ENCODE data around the gene ATP8B4. TPM values are rescaled to one million over a fixed set of nuclear protein-coding genes. Genes with fewer than 3 reads are reported as not detected.

The ATP8B4 gene
- total and polyA plus RNA-seq, 10 of the 15 experiments (the other 5 are each of a cell fraction or from before 2014, with no cell fraction given) = 0.02 to 0.94 (median 0.19) TPM

- no peaks in the 10 kb centered on the region for H3K36me3 ChIP-seq (ENCODE audit: control insufficient read depth in 2 of 2, insufficient read depth in 2 of 2, low read length in 1 of 2)
- no TSS peak for BruUV-seq (replicated peaks)
- H3K79me2 ChIP-seq (ENCODE audit: control insufficient read depth, insufficient read depth, low read length) = no peaks in the 10 kb centered on the region
- DNase-seq (ENCODE audit: low read depth, low spot score) (no peak), FAIRE-seq (no peak), ATAC-seq (no peak)
- CTCF ChIA-PET = no interaction called here
- POLR2A ChIA-PET = no interaction called here
- no peak overlapping the region for H3K4me2 ChIP-seq (ENCODE audit: control insufficient read depth, insufficient read depth)
- WGBS (ENCODE audit: insufficient coverage, insufficient replicate concordance, low lambda C conversion rate, missing lambda C conversion rate) = 32% methylated on average over 5 of the region's 5 CpGs
- no peak overlapping the region for H3K27ac ChIP-seq (ENCODE audit: control insufficient read depth, insufficient read depth)
- in situ Hi-C loops (cut with MboI) = no loop called here
- no peak overlapping the region for H2AFZ ChIP-seq (ENCODE audit: control insufficient read depth, low read depth, low read length)
- RAD21 ChIA-PET (ENCODE audit: unreplicated experiment) = no interaction called here
- TF ChIP-seq GATAD2B (conservative IDR thresholded peaks at IDR 0.05; ENCODE audit: low read depth) (no peak), MXI1 (IDR thresholded peaks at IDR 0.05; ENCODE audit: low read depth, low read length) (no peak)
- intact Hi-C loops (cut with micrococcal nuclease; ENCODE audit: unreplicated experiment) = no loop called here
- SMC1A ChIA-PET (ENCODE audit: uncharacterized antibody, unreplicated experiment) = interaction anchor here (0.7 kb wide), 2 partner anchors 15 to 153 kb away, joined by 3 read pairs; no protein-coding TSS in a partner anchor
- H3K27me3 ChIP-seq (replicated peaks in 1 of 2; ENCODE audit: control insufficient read depth in 2 of 2, insufficient read depth in 2 of 2, low read length in 1 of 2) = no peaks in the 10 kb centered on the region
- no peaks in the 10 kb centered on the region for H3K4me1 ChIP-seq (ENCODE audit: control insufficient read depth, insufficient read depth, low read length)
- no peak overlapping the region for H3K4me3 ChIP-seq
- H4K20me1 ChIP-seq (ENCODE audit: control insufficient read depth, insufficient read depth) = no peaks in the 10 kb centered on the region
- no peak overlapping the region for H3K9ac ChIP-seq (ENCODE audit: control insufficient read depth, insufficient read depth, low read length)
- no peaks in the 10 kb centered on the region for H3K9me3 ChIP-seq (replicated peaks; ENCODE audit: control insufficient read depth, insufficient read depth, low read length)
These were observed 218.8 kb downstream of the ATP8B4 start for GRCh38 chr15:49900006-49900902.

- H3K9me3 ChIP-seq (replicated peaks; ENCODE audit: control insufficient read depth, insufficient read depth, low read length) = no peaks in the 10 kb centered on the region
- TF ChIP-seq JUNB (IDR thresholded peaks at IDR 0.05) = peak; percentile 49; the same call in 1 of the 2 replicates
- no peak for TF ChIP-seq ELK1 (IDR thresholded peaks at IDR 0.05; ENCODE audit: low read depth, low read length)
- TF ChIP-seq CREB1 (IDR thresholded peaks at IDR 0.05; ENCODE audit: low read depth) = 0 out of 2 replicates have a peak, but pooled peaks have one; percentile 27
- no peak for FAIRE-seq
- H3K4me2 ChIP-seq (ENCODE audit: control insufficient read depth, insufficient read depth) = no peak overlapping the region
- H3K4me3 ChIP-seq = no peak overlapping the region
- intact Hi-C loops (cut with micrococcal nuclease; ENCODE audit: unreplicated experiment) (no loop called here), in situ Hi-C loops (cut with MboI) (no loop called here)
- no peaks in the 10 kb centered on the region for H4K20me1 ChIP-seq (ENCODE audit: control insufficient read depth, insufficient read depth)
- H2AFZ ChIP-seq (ENCODE audit: control insufficient read depth, low read depth, low read length) = no peak overlapping the region
- no peaks in the 10 kb centered on the region for H3K27me3 ChIP-seq (replicated peaks in 1 of 2; ENCODE audit: control insufficient read depth in 2 of 2, insufficient read depth in 2 of 2, low read length in 1 of 2)
- RAD21 ChIA-PET (ENCODE audit: unreplicated experiment) = no interaction called here
- H3K36me3 ChIP-seq (ENCODE audit: control insufficient read depth in 2 of 2, insufficient read depth in 2 of 2, low read length in 1 of 2) = no peaks in the 10 kb centered on the region
- H3K4me1 ChIP-seq (ENCODE audit: control insufficient read depth, insufficient read depth, low read length) = no peaks in the 10 kb centered on the region
- SMC1A ChIA-PET (ENCODE audit: uncharacterized antibody, unreplicated experiment) = no interaction called here
- CTCF ChIA-PET = no interaction called here
- no peak overlapping the region for H3K27ac ChIP-seq (ENCODE audit: control insufficient read depth, insufficient read depth)
- 0% methylated on average over 2 of the region's 2 CpGs for whole genome bisulfite sequencing (ENCODE audit: insufficient coverage, insufficient replicate concordance, low lambda C conversion rate, missing lambda C conversion rate)
- ATAC-seq = no peak
- no peak for DNase-seq (ENCODE audit: low read depth, low spot score)
- POLR2A ChIA-PET = no interaction called here
- BruUV-seq (replicated peaks) = no TSS peak
- no peaks in the 10 kb centered on the region for H3K79me2 ChIP-seq (ENCODE audit: control insufficient read depth, insufficient read depth, low read length)
- no peak overlapping the region for H3K9ac ChIP-seq (ENCODE audit: control insufficient read depth, insufficient read depth, low read length)
These were observed 220.3 kb downstream of the ATP8B4 start for GRCh38 chr15:49898575-49899283.

Data from GM12878 (cell line).